Natural killer cell (primary cell): ENCODE results near the gene VASN. TPM values are rescaled to one million over a fixed set of nuclear protein-coding genes. Genes with fewer than 3 reads are reported as not detected.
A peak's percentile ranks its signal among the peaks of the same experiment; 100 is the strongest.

Experiments
- ATAC-seq, 3 donors: fragments of 150-1000 bp in 2 of 3; fragments of 200-7000 bp in 1 of 3; cut with Tn5 transposase; 1 replicate in 1 of 3; 2 replicates in 2 of 3; pipeline ENCODE4 v1.10.0; 2021; ENCODE audit warnings: mild to moderate bottlenecking in 2 of 3, moderate library complexity in 2 of 3
- DNase-seq, 2 donors: peaks; one replicate each; pipeline versions ENCODE4 v3.0.0 to v3.0.0-alpha.2; 2013 to 2021; ENCODE audit warnings: mixed read lengths in 1 of 2
- H3K27ac ChIP-seq: one replicate; pipeline ENCODE4 v1.5.1; 2013; ENCODE audit warnings: mild to moderate bottlenecking, low read length
- H3K27me3 ChIP-seq: one replicate; pipeline ENCODE4 v1.6.1; 2013; ENCODE audit warnings: low read length; ENCODE audit not compliant: control insufficient read depth, insufficient read depth
- H3K36me3 ChIP-seq: one replicate; pipeline ENCODE4 v1.6.1; 2013; ENCODE audit warnings: low read length; ENCODE audit not compliant: control insufficient read depth, insufficient read depth
- H3K4me1 ChIP-seq: one replicate; pipeline ENCODE4 v1.6.1; 2013; ENCODE audit warnings: low read length; ENCODE audit not compliant: control insufficient read depth, insufficient read depth
- H3K4me3 ChIP-seq: one replicate; pipeline ENCODE4 v1.5.1; 2013; ENCODE audit warnings: low read length
- H3K9me3 ChIP-seq: one replicate; pipeline ENCODE4 v1.6.1; 2013; ENCODE audit warnings: low read length; ENCODE audit not compliant: control insufficient read depth, insufficient read depth
- H3K27ac Mint-ChIP-seq, 2 donors: one replicate each; pipeline ENCODE4 v1.8.0; 2022; ENCODE audit warnings: mild to moderate bottlenecking in 2 of 2, mixed read lengths in 2 of 2, moderate library complexity in 1 of 2
- H3K27me3 Mint-ChIP-seq, 2 donors: one replicate each; pipeline ENCODE4 v1.8.0; 2022; ENCODE audit warnings: low read depth in 2 of 2, mixed read lengths in 2 of 2
- H3K36me3 Mint-ChIP-seq: one replicate; pipeline ENCODE4 v1.8.0; 2022; ENCODE audit warnings: mixed read lengths
- H3K4me1 Mint-ChIP-seq, 2 donors: one replicate each; pipeline ENCODE4 v1.8.0; 2022; ENCODE audit warnings: mixed read lengths in 2 of 2
- H3K4me3 Mint-ChIP-seq: one replicate; pipeline ENCODE4 v1.8.0; 2022; ENCODE audit warnings: mild to moderate bottlenecking, moderate library complexity, mixed read lengths
- H3K9me3 Mint-ChIP-seq, 2 donors: one replicate each; pipeline ENCODE4 v1.8.0; 2022; ENCODE audit warnings: mixed read lengths in 2 of 2
- WGBS: methylation state at CpG from one replicate; pipeline ENCODE4 v1.1.7; 2013; ENCODE audit warnings: missing lambda C conversion rate; ENCODE audit not compliant: insufficient coverage; 5-methylcytosine and 5-hydroxymethylcytosine counted together
- intact Hi-C: fragments of 100-400 bp; cut with micrococcal nuclease; formaldehyde crosslinking; loops from one replicate; pipeline ENCODE4 v1.14.2; 2022
- total RNA-seq, 4 donors: library from RNA; stranded (reverse); fragments of 120-200 nt in 1 of 4; gene quantifications; one replicate each; pipeline versions ENCODE4 v1.2.3 to v1.2.4, GENCODE V29; 2013 to 2022
- TF ChIP-seq, protein P1 (sequence below): fragments of 200-600 bp; IDR thresholded peaks from one replicate; pipeline ENCODE4 v1.8.0; 2022; ENCODE audit warnings: antibody characterized with exemption

Gene VASN
- total RNA-seq, 3 donors from 2014 or later (not counting 1 experiment from before 2014, with no cell fraction given) = 0.35 to 0.93 (median 0.78) TPM

GRCh38 chr16:4380119-4381063, 8.7 kb downstream of the VASN start:
- Histone ChIP-seq H3K36me3 (peaks cover 44% of the 10 kb centered on the region), H3K27me3 (no peaks in the 10 kb centered on the region), H3K27ac (no peak overlapping the region), H3K9me3 (no peaks in the 10 kb centered on the region), H3K4me1 (no peaks in the 10 kb centered on the region), H3K4me3 (no peak overlapping the region)
- H3K27ac Mint-ChIP-seq = peak overlapping the region; percentile 38 to 53
- no peaks in the 10 kb centered on the region for H3K9me3 Mint-ChIP-seq
- peak overlapping the region; percentile 45 for H3K4me3 Mint-ChIP-seq
- H3K27me3 Mint-ChIP-seq = no peaks in the 10 kb centered on the region
- no peaks in the 10 kb centered on the region for H3K36me3 Mint-ChIP-seq
- H3K4me1 Mint-ChIP-seq = peaks cover 0 to 25% of the 10 kb centered on the region in 2 donors
- WGBS = 97% methylated on average over 26 of the region's 26 CpGs
- intact Hi-C loops = no loop called here
- TF ChIP-seq, protein P1, sequence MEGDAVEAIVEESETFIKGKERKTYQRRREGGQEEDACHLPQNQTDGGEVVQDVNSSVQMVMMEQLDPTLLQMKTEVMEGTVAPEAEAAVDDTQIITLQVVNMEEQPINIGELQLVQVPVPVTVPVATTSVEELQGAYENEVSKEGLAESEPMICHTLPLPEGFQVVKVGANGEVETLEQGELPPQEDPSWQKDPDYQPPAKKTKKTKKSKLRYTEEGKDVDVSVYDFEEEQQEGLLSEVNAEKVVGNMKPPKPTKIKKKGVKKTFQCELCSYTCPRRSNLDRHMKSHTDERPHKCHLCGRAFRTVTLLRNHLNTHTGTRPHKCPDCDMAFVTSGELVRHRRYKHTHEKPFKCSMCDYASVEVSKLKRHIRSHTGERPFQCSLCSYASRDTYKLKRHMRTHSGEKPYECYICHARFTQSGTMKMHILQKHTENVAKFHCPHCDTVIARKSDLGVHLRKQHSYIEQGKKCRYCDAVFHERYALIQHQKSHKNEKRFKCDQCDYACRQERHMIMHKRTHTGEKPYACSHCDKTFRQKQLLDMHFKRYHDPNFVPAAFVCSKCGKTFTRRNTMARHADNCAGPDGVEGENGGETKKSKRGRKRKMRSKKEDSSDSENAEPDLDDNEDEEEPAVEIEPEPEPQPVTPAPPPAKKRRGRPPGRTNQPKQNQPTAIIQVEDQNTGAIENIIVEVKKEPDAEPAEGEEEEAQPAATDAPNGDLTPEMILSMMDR = no peak
- ATAC-seq = no peak
- no peak for DNase-seq

DNA sequence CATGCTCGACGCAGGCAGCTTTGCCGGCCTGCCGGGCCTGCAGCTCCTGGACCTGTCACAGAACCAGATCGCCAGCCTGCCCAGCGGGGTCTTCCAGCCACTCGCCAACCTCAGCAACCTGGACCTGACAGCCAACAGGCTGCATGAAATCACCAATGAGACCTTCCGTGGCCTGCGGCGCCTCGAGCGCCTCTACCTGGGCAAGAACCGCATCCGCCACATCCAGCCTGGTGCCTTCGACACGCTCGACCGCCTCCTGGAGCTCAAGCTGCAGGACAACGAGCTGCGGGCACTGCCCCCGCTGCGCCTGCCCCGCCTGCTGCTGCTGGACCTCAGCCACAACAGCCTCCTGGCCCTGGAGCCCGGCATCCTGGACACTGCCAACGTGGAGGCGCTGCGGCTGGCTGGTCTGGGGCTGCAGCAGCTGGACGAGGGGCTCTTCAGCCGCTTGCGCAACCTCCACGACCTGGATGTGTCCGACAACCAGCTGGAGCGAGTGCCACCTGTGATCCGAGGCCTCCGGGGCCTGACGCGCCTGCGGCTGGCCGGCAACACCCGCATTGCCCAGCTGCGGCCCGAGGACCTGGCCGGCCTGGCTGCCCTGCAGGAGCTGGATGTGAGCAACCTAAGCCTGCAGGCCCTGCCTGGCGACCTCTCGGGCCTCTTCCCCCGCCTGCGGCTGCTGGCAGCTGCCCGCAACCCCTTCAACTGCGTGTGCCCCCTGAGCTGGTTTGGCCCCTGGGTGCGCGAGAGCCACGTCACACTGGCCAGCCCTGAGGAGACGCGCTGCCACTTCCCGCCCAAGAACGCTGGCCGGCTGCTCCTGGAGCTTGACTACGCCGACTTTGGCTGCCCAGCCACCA, 9.7 kb downstream of the VASN start:
- Mint-ChIP-seq H3K4me3 (no peak overlapping the region), H3K27ac (peak overlapping the region; percentile 43 to 53)

GRCh38 chr16:4381935-4382794, 10.5 kb downstream of the VASN start:
- H3K4me3 ChIP-seq = no peak overlapping the region
- peaks cover 0 to 28% of the 10 kb centered on the region in 2 donors for H3K4me1 Mint-ChIP-seq
- peak overlapping the region; percentile 36 to 43 for H3K27ac Mint-ChIP-seq
- TF ChIP-seq, protein P1 = no peak
- H3K36me3 Mint-ChIP-seq = no peaks in the 10 kb centered on the region
- DNase-seq (no peak), ATAC-seq (no peak)
- no peaks in the 10 kb centered on the region for H3K27me3 ChIP-seq
- H3K9me3 Mint-ChIP-seq = no peaks in the 10 kb centered on the region
- peaks cover 60% of the 10 kb centered on the region for H3K36me3 ChIP-seq
- no peaks in the 10 kb centered on the region for H3K27me3 Mint-ChIP-seq
- no peak overlapping the region for H3K27ac ChIP-seq
- intact Hi-C loops = no loop called here
- H3K9me3 ChIP-seq = no peaks in the 10 kb centered on the region
- no peak overlapping the region for H3K4me3 Mint-ChIP-seq
- WGBS = 97% methylated on average over 55 of the region's 55 CpGs
- no peaks in the 10 kb centered on the region for H3K4me1 ChIP-seq

More for the DNA sequence above, 9.7 kb downstream of the VASN start:
- Histone ChIP-seq H3K27me3 (no peaks in the 10 kb centered on the region), H3K27ac (no peak overlapping the region), H3K9me3 (no peaks in the 10 kb centered on the region), H3K4me3 (no peak overlapping the region), H3K36me3 (peaks cover 53% of the 10 kb centered on the region), H3K4me1 (no peaks in the 10 kb centered on the region)
- TF ChIP-seq, protein P1 = no peak
- H3K9me3 Mint-ChIP-seq = no peaks in the 10 kb centered on the region
- 96% methylated on average over 59 of the region's 59 CpGs for WGBS
- peaks cover 0 to 28% of the 10 kb centered on the region in 2 donors for H3K4me1 Mint-ChIP-seq
- ATAC-seq = no peak
- DNase-seq = no peak
- no peaks in the 10 kb centered on the region for H3K27me3 Mint-ChIP-seq
- no peaks in the 10 kb centered on the region for H3K36me3 Mint-ChIP-seq
- intact Hi-C loops = no loop called here
